DMS114 treated with DMSO at 0.1 percent for 48 hours (cell line): ENCODE measurements around the gene SENP2.
"Not testable (repeated sequence)": the region's sequence is repeated elsewhere in the genome, so short reads cannot be mapped to it uniquely, and the experiment has no call there.

Experiments
- DNase-seq: peaks from one replicate; lab custom pipeline; 2025; ENCODE audit not compliant: unreplicated experiment; lab: John Stamatoyannopoulos, UW

SENP2 gene

DNA sequence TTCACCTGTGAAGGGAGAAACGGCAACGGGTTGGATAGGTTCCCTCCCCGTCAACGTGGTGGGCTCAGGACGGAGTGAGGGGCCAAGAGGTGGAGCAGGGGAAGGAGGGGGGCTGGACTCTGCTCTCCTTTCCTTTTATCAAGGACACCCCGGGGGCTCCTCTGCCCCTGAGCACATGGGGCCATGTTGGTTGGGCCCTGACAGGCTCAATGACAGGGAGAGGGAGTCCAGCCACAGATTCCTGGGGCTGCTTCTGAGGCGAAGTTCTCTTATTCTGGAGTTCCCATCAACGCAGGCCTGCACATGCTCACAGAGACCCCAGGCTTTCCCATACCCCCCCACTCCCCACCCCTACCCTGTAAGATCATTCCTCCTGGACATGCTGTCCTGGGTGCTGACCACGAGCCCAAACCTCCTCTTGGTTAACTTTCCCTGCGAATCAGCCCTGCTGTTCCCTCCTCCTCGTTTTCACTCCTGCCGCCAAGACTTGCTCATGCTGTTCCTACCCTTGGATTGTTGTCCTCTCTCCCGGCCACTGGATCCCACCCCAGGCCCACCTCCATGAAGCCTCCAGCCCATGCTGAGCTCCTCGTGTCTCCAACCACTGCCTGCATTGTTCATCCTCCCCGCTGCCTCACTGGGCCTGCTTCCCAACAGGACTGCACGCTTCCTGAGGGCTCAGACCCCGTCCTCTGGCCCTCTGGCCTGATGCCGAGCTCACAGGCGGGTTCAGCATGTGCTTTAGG is 61.2 kb downstream of the SENP2 start:
- DNase-seq, result no peak

DNA sequence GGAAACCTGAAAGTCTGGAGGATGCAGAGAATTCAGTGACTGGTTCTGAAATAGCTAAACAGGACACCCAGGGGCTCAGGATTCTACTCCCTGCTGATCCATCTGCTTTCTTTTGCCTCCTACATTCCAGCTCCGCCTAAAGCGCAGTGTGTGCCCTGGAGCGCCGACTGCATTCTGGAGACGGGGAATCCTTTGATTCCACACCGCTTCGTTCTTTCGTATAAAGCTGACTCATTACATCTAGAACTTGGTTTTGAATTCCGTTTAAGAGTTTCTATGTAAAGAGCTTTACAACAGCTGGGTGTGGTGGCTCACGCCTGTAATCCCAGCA is 61.8 kb downstream of the SENP2 start:
- no peak for DNase-seq

DNA sequence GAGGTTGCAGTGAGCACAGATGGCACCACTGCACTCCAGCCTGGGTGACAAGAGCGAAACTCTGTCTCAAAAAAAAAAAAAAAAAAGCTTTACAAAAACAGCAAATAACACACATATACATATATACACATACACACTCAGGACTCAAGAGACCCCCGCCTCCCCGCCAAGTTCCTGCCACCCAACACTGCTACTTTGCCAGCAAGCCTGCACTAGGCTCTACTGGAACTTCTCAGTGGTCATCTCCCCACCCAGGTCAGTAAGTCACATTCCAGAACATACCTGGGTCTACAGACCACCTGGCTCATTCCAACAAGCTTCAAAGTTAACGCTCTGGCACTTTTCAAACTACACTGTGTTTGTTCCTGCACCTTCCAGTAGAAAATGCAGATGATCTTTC is 62.3 kb downstream of the SENP2 start:
- DNase-seq, result no peak

DNA sequence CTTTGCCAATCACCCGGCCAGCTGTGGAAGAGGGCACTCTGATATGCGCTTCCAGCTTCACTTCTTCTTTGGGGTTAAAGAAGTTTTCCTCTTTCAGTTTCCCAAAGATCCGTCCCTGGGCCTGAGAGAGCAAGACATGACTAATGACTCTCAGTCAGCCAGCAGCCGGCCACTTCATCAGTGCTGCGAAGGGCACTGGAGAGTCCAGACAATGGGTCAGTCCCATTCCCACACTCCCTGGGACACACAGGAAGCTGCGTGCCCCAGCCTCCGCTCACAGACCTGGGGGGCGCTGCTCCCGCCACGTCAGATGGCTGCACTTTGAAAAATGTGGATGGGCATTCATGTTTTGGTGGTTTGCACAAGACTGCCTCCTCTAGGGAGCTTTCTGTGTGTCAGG is 63.3 kb downstream of the SENP2 start:
- no peak for DNase-seq

DNA sequence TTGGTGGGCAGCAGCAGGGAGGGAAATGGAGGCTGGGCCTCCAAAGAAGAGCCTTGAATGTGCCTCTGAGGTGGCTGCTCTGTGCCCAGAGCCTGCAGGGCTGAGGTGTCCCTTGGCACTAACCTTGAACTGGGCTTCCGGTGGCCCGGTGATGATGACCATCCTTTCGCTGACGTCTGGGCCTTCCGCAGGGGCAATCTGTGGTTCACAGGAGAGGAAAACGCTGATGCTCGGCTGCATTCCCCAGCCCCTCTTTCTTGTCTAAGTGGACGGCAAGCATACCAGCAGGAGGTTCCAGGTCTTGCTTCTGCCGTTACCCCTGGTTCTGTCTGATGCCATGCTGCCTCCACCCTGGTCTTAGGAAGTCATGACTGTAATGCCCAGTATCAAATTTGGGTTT is 65.9 kb downstream of the SENP2 start:
- DNase-seq, result no peak

DNA sequence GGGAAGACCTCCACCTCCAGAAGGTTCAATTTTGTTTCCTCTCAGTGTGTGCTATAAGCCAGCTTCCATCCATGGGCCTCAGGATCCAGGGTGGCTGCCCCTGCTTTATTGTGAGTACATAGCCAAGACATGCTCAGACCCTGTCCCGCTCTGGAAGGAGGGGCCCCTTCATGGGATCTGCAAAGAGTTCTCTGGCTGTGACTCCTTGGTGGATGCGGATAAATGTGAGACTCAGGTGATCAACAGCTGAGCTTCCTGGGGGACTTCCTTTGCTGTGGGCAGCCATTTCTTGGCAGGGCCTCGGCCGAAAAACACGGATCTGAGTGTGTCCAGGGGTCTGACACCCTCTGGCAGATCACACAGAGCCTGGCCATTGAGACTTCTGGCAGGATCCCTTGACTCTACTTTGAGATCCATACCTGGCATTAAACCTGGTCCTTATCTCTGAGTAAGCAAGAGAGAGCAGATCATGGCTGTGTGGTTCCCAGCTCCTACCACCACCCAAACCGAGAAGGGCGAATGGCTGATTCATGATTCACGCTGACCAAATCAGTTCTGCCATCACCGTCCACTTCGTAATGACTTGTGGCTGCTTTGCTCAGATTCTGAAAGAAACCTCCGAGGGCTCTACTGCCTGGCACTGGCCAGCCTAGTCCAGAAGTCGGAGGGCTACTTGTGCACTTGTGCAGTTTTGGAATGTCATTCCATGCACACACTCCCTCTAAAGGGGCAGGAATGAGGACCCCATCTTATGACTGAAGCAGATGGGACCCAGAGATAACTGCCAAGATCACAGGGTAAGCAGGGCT is 68.1 kb downstream of the SENP2 start:
- no peak for DNase-seq

DNA sequence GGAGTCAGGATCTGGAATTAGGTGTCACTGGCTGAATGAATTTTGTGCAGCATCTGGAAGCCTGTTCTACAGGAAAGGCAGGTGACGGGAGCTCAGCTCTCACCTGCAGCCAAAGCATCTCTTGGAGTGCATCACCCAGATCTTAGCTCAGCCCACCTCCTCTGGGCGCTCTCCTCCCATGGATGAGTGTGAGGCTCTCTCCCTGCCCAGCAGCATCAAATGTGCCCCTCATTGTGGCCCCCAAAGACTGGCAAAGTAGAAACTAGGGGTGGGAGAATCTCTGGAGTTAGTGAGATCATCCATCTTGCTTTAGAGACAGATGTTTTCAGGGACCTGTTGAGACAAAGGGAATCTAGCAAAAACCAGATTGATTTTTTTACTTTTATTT is 68.7 kb downstream of the SENP2 start:
- no peak for DNase-seq

DNA sequence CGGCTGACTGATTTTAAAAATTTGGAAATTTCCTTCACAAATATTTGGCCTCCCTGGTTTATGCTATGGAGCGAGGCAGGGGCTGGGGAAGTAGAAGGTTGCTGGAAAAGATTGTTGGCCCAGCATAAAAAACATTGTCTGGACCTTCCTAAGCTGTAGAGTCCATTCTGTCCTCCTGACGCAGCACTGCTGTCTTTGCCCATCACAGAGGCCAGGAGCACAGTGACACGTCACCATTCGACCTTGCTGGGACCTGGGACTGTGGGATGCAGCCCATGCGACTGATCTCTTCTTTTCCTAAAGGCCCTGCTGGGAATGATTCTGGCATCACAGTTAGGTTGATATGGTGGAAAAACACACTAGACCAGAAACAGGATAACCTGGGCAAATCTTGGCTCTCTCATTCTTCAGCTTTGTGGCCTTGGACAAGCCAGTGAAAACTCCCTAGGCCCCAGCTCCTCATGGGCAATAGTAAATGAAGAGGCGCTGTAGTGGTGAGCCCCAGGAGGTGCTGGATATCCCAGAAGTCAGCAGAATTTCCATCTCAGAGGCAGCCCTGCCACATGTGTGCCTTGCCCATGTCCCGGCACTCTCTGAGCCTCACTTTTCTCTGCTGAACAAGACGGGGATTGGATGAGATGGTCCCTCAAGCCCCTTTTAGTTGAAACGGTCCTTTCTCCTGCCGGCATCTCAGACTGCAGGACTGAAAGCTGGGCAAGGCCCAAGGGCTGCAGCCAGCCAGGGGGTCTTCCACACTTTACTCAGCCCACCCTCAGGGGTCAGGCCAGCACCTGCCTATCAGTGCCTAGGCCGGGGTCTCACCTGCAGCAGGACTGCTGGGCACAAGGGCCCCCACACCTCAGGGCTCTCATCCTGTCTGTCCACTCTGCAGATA is 69.6 kb downstream of the SENP2 start:
- no peak for DNase-seq

DNA sequence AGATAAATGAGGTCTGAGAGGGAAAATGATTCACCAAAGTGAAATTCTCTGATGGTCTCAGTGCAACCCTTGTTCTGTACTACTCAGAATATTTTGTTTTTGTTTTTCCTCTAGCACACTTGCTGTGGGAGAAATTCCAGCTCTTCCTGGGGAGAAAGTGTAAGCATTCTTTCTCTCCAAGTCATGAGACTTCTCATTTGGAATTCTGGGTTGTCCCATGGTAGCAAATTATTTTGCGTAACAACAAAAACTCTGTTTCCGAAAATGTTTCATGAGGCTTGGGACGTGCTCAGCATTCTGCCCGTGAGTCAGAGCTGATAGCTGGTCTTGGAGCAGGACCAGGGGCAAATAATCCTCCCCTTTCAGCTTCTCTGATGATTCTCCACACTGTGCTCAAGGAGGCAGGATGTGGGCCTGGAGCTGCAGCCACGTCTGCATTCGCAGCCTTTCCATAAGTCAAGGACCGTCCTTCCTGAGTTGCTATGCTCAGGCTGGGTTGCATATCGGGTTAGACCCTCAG is 70.3 kb downstream of the SENP2 start:
- DNase-seq, result no peak

DNA sequence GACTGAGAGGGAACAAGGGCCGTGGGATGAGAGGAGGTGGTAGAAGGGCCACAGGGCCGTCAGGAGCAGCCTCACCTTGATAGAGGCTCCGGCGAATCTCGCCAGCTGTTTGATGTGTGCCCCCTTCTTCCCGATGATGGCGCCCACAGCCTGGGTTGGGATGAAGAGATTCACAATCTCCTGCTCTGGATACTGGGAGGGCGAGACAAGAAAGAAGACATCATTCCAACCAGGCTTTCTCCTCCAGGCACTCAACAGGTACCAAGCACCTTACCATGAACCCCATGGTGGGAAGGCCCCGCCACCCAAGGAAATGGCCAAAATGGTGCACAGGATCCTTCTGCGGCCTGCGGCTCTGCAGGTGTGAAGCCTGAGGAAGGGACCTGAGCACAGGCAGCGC is 71.1 kb downstream of the SENP2 start:
- DNase-seq, result no peak

DNA sequence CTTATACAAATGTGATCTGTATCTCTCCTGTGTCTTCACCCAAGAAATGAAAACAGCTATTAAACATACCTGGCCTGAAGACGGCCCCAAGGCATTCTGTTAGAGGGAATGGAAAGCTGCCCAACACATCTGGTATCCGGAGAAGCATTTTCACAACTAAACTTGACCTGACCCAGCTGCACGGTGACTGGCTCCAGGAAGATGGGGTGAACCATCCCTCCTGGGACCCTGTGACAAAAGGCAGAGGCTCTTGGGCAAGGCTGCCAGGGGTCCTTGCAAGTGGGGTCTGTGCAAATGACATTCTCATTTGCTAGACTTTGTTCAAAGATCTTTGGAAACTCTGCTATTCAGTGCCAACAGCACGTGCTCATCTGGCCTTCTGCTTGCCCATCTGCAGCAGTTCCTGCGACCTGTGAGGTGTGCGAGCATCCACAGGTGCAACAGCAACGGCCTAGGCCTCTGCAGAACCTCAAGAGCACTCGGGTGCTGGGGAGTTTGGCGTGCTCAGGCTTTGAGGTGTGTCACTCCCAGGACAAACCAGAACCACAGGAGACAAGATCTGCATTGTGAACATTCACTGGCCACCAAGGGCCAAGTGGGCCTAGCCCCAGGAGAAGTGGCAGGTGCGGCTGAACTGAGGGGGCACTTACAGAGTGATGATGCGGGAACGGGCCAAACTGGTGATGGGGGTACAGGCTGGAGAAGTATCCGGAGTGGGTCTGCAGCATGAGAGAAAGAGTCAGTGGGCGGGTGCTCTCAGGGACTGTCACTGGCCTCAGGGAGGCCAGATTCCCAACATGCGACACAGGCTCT is 71.8 kb downstream of the SENP2 start:
- no peak for DNase-seq

DNA sequence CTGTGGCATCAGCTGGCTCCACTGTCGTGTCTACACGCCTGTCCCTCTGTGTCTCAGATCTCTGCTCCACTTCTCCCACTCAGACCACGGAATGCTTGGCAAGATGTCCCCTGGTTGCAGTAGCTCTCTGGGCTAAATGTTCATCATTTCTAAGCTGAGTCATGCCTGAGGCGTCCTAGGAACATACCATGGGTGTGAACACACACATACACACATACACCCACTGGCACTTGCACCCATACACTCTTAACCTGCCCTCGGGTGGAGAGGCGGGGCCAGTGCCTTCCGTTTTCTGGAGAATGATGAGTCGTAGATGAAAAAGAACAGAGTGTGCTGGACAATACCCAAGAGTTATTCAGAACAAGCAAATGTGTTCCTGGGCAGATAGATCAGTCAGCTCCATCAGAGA is 72.4 kb downstream of the SENP2 start:
- DNase-seq, result no peak

DNA sequence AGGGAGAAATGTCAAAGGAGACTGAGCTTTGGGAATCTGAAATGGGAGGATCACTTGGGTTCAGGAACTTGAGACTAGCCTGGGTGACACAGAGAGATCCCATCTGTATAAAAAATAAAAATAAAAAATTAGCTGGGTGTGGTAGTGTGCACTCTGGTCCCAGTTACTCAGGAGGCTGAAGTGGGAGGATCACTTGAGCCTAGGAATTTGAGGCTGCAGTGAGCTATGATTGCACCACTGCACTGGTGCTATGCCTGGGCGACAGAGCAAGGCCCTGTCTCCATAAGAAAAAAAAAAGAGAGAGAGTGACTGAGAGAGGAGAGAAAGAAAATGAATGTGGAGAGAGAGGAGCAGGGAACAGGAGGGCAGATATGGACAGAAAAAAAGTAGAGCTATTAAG is 72.8 kb downstream of the SENP2 start:
- DNase-seq, result no peak

DNA sequence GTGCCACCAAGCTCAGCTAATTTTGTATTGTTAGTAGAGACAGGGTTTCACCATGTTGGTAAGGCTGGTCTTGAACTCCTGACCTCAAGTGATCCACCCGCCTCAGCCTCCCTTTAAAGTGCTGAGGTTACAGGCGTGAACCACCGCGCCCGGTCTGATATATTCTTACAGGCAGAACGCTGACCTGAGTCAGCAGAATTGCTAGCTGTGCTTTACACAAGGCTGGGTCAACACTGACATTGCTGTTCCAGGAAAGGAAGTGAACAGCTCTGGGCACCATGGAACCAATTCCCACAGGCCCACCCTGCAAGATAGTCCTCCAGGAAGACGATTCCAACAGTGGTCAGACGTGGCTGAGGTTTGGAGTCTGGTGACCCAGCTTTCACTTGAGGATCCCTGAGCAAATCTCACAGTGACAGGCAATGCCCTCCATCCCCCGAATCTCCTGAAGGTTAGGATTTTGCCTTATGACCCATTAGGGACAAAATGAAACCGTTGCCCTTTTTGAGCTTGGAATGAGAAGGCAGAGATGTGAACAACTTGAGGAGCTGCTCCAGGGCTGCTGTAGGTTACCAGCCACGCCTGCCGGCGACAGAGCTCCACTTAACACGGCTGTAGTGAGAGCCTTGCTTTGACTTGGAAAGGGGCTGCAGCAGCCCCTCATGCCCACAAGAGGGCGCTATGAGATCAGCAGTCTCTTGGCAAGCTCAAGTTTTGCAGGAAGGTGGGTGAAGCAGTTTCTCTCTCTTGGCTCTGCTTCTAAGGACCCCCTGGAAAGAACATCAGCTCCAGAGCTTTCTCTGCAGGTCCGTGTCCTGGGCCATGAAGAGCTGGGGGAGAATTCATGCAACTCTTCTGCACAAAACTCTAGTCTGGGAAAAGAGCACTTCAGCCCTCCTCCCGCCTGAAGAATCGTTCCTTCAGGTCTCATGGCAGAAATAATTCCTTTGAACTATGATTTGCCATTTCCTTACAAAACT is 74.1 kb downstream of the SENP2 start:
- DNase-seq, result peak; percentile 74

DNA sequence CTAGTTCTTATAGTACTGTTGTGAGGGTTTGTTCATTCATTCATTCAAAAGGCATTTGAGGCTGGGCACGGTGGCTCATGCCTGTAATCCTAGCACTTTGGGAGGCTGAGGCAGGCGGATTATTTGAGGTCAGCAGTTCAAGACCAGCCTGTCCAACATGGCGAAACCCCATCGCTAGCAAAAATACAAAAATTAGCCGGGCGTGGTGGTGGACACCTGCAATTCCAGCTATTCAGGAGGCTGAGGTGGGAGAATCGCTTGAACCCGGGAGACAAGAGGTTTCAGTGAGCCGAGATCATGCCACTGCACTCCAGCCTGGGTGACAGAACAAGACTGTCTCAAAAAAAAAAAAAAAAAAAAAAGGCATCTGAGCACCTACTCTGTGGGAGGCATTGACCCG is 75.2 kb downstream of the SENP2 start:
- not testable (repeated sequence) for DNase-seq

DNA sequence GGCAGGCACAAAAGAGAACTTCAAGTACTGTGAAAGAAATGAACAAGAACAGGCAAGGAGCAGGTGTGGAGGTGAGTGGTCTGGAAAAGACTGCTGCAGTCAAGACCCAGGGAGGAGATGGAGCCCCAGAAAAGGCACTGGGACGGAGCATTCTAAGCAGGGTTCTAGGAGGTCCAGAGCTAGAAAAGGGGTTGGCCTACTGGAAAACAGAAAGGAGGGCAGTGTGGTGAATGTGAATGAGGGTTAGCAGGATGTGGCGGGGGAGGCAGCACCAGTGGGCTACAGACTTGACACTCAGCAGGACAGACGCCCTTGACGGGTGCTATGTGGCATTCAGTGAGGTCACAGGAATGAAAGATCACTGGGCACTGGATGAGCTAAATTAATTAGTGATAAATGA is 75.7 kb downstream of the SENP2 start:
- DNase-seq, result no peak

DNA sequence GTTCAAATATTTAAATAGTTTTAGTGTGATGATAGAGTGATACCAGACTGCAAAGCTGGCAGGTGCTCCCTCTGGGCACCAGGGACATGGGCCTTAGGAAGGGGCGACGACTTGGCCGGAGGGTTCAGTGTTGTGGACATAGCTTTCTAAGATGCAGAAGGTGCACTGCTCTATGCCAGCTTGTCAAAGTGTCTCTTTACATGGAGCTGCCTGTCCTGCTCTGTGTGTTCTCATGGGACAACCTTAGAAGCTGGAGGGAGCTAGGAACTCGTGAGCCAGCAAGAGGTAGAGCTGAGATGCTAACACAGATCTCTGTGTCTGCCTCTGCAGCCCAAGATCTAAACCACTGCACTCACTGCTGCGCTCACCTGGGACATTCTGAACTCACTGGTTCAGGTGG is 77.8 kb downstream of the SENP2 start:
- no peak for DNase-seq

DNA sequence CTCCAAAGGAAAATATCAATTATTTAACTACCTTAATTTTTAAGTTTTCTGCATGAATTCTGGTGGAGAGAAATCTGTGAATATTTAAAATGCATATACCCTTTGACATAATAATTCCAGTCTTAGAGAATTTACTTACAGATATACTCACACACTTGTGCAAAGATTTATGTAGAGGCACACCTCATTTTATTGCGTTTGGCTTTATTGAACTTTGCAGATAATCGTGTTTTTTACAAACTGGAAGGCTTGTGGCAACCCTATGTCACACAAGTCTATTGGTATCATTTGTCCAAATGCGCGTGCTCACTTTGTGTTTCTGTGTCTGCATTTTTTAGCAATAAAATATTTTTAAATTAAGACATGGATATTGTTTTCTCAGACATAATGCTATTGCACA is 81.5 kb downstream of the SENP2 start:
- no peak for DNase-seq

DNA sequence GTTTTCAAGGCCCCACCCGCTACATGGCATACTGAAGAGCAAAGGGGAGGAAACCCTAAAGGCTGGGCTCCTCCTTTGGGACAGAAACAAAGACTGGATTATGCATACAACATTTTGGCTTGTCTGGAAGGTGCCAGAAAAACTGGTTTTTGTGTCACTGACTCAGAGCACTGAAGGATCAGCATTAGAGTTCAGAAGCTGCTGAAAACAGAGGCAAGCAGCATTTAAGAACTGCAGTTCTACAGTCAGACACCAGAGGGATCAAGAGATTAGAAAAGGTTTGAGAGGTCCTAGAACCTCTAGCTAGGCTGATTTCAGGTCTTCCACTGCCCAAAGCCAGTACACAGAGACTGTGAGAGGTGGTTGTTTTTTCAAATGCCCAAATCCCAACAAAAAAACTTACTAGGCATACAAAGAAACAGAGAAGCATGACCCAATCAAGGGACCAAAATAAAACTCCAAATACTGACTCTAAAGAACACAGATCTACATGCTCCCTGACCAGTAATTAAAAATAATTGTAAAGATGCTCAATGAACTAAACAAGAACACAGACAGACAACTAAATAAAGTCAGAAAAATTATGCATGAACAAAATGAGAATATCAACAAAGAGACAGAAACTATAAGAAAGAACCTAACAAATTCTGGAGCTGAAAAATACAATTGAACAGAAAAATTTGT is 91.2 kb downstream of the SENP2 start:
- peak; percentile 24 for DNase-seq
